DMS 273 (cell line): Measurements from ENCODE around the gene OR2A7.
"Not testable (repeated sequence)": the region's sequence is repeated elsewhere in the genome, so short reads cannot be mapped to it uniquely, and the experiment has no call there.

Source experiments
- DNase-seq: peaks from one replicate; lab custom pipeline; 2025; ENCODE audit not compliant: unreplicated experiment; lab: John Stamatoyannopoulos, UW

OR2A7 gene, protein sequence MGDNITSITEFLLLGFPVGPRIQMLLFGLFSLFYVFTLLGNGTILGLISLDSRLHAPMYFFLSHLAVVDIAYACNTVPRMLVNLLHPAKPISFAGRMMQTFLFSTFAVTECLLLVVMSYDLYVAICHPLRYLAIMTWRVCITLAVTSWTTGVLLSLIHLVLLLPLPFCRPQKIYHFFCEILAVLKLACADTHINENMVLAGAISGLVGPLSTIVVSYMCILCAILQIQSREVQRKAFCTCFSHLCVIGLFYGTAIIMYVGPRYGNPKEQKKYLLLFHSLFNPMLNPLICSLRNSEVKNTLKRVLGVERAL

DNA sequence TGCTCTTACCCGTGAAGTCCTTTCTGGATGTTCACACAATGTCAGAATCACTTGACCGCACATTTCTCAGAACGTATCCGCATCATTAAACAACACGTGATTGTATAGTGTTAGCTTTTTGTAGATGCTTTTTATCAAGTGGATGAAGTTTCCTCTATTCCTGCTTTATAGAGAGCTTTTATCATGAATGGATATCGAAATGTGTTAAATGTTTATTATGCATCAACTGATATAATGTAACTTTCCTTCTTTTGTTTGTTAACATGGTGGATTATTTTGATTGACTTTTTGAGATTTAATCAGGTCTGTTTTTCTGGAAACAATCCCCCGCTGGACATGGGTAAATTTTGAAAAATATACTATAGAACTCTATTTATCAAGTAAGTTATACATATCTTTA is at the start of gene OR2A7:
Gene OR2A7, minus strand, starts transcription at position 101 of the 400 bp plus-strand sequence. CDS start 5,164 bp downstream, outside the sequence.
- not testable (repeated sequence) for DNase-seq

DNA sequence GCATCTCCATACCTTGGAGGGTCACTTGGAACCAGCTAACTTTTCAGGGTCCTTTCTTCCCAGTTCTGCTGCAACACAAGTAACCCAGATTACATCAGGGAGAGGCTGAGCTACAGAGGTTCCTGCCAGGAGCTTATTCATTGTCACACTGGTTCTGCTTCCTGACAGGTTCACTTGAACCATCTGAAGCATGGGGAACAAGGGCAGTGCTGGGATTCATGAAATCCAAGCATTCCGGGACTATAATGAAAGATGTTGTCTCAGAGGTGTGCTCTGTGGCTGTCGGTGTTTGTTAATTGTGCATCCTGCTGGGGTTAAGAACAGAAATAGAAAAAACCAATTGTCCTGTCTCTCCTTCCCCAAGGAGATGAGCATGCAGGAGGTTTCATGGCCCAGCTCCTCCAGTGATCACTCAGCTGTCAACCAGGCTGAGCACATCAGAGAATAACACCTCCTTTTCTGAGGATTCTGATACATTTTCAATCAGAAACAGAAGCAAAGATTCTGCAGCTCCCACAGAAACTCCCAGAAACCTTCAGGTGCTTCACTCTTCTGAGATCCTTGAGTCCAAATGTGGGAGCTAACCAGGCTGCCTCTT is 47.4 kb upstream of the OR2A7 start, which contains the start of gene OR2A1:
Gene OR2A1, plus strand, starts transcription at position 548 of the 598 bp plus-strand sequence. CDS start 5,706 bp downstream, outside the sequence.
- DNase-seq, result not testable (repeated sequence)

DNA sequence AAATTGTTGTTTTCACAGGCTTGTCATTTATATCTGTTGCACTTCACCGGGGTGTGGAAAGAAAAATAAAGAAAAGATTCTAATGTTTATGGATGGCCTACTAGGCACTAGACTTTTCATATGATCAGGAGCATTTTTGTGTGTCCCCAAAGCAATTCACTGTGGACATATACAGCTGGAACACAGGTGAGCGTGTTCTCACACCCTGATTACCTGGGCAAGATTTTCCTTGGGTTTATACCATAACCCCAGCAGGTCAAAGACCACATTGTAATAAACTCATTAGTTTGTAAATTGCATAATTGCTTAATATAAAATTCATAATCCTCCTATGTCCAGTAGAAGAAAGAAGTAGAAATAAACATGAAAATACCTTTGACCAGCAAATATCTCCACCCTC is 46.6 kb upstream of the OR2A7 start:
- DNase-seq, result not testable (repeated sequence)

DNA sequence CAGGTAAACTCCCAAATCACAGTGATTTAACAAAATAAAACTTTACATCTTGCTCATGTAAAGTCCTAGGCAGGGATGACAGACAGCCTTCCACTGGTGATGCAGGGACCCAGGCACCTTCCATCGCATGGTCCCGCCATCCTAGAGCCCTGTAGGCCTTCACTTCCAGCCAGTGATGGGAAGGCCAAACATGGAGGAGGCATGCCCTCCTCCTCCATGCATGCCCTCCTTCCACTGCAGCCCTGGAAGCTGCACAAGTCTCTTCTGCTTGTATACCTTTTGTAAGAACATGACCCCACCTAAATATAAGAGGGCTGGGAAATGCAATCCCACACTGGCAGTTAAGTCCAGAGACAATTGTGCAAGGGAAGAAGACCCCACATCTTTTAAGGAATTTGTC is 45.1 kb upstream of the OR2A7 start:
- not testable (repeated sequence) for DNase-seq

DNA sequence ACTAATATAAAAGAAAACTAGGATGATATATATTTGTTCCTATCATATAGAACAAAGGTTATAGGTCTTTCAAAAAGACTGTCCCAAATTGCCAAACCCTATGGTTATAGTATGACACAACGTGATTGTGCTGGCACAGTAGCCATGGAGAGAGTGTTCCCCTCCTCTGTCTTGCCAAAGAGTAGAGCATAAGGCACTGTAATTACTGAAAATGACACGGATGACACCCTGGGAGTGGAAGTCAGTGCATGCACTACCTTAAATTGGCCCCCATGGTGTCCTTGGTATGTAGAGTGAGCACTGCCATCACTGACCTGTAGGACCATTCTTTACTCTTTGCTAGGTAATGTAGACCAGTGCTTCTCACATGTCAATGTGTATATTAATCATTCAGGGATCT is 40.6 kb upstream of the OR2A7 start:
- DNase-seq, result not testable (repeated sequence)

DNA sequence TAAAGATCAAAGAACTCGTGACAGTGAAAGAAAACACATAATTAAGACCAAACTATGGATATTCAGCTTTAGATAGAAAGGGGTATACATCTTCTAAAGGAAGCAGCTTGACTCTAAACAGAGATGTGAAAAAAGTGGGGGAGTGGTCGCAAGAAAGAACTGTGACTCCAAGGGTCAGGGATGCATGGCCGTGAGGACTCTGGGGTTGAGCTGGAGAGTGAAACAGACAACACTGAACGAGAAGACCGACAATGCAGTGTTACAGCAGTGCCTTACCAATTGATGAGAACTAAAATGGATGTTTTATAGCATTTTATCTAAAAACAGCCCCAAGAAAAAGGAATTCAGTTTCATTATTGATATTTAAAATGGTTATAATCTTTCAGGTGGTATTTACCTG is 39.0 kb upstream of the OR2A7 start:
- not testable (repeated sequence) for DNase-seq

DNA sequence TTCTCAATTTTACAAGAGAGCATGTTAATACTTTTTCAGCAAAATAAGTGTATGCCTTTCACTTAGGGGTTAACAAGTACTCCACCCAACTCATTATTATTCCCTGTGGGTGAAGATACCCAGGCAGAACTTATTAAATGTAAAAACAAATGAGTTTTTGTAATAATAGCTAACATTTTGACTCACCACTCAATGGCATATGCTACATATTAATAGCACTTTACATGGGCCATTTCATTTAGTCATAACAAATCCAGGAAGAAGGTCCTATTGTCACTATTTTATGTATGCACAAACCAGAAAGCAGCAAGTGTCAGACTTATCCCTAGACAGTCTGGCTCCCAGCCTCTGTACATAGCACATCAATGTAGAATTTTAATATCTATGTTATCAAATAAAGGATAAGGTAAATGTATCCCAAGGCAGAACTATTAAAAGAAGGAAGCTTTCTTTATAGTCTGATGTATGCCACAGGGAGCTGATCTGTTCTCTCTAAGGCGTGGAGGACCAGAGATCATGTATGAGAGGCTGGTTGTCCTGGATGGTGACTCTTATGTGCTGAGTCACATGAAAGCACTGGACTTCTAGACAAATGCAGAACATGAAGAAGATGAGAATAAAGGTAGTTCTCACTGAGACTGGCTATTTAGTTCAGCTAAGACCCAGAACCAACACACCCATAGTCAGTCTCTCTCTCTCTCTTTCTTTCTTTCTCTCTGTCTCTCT is 38.1 kb upstream of the OR2A7 start:
- DNase-seq, result not testable (repeated sequence)

DNA sequence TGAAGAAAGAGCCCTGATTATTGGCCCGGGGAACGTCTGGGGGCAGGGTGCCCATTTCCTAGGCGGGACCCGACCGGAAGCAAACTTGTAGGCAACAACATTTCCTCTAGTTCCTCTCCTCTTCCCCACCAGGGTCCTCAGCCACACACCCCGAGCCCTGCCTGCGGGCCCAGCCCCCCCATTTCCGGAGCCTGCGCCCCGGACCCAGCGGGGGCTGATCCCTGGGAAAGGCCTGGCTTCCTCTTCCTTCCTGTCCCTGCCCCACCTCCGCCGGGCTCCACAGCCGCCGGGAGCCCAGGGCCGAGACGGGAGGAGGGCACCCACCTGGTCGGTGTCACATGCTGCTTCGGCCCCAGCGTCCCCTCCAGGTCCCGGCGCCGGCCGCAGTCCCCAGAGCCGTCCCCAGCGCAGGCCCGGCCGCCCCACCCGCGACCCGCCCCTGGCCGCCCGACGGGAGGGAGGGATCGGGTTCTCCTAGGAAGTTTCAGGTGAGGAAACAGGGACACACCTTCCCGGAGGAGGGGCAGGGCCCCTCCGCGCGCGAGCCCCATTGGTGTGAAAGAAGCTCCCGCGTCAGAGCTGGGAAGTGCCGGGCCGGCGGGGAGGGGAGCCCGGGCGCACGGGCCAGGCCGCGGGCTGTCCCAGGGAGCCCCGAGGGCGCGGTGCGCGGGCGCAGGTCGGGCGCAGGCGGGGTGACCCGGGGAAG is 29.4 kb upstream of the OR2A7 start:
- not testable (repeated sequence) for DNase-seq

DNA sequence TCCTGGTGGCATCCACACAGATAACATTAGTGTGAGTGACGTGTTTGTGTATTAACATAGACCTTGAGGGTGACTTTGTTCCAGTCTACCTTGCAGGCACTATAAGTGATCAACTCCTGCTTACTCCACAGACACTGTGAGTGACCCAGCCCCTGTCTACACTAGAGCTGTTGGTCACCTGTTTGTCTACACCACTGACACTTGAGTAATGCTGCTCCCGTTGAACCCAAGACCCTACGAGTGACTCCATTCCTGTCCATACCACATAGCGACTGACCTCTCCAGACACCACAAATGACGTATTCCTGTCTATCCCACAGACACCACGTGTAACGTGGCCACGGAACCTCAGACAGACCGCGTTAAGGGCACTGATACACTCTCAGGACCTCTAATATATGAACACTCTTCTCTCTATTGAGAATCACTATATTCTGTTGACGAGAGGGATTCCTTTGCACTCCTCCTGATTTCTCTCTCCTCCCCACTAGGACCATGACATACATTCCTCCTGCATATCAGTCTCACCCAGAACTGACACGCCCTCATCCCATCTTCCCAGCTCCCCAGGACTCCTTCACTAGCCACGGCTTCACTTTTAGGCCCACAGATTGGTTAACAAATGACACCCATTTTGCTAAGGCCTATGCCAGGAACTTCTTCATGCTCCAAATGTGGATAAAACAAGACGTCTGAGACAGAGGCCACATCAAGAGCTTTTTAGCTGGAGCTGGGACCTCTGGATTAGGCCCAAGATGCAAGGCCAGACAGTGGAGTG is 28.0 kb upstream of the OR2A7 start:
- DNase-seq, result not testable (repeated sequence)

DNA sequence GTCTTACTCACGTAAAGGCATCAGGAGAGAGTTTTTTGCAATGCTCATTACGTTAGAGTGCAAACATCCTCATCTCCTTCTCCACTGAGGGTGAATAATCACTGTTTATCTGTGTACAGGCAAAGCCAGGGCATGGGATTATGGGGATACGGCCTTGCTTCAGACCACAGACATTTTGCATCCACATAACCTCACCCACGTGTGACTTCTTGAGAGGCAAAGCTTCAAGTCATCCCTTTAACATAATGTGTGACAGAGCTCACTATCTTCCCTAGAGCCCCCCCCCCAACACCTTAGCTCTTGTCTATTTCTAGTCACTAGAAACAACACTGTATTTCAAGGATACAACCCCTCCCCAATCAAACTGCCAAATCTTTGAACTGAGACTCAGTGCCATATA is 27.0 kb upstream of the OR2A7 start:
- not testable (repeated sequence) for DNase-seq

DNA sequence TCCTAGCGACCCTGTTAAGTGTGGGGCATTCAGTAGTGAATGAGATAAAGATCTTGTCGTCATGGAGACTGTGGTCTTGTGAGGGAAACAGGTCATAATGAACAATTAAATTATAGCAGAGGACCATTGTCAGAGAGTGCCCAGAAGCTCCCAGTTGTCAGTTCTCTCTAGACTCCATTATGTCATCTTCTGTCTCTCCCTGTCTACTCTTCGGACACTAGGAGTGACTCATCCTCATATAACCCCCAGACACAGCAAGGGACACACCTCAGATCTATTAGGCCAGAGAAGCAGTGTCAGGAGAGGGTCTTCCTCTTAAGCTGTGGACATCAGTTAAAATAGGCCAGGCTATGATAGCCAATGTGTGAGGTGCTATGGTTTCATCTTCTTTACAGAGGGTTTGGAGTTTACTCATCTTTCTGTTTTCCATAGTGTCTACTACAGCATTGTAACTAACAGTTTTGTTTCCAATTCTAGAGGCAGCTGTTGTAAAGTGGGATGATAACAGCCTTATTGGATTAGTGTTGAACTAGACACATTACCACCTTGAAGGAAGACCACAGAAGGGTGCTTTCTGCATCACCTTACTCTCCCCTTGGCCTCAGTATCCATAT is 22.7 kb upstream of the OR2A7 start:
- DNase-seq, result not testable (repeated sequence)

DNA sequence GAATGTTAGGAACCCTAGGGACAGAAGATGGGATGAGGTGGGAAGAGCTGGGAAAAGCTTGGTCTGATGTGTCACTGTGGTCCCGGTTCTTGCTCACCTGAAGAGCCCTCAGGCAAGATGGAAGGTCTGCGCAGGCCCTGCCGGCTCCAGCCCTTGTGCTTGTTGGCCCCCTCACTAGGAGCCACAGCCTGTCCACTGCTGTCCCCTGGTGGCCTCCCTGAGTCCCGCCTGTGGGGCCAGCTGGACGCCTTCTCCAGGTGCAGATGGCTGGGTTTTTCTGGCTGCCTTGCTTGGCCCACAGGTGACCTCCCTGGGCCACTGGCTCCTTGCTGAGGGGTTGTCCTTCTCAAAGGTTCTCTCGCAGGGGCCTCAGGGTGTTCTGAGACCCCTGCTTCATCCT is 19.1 kb upstream of the OR2A7 start:
- not testable (repeated sequence) for DNase-seq

DNA sequence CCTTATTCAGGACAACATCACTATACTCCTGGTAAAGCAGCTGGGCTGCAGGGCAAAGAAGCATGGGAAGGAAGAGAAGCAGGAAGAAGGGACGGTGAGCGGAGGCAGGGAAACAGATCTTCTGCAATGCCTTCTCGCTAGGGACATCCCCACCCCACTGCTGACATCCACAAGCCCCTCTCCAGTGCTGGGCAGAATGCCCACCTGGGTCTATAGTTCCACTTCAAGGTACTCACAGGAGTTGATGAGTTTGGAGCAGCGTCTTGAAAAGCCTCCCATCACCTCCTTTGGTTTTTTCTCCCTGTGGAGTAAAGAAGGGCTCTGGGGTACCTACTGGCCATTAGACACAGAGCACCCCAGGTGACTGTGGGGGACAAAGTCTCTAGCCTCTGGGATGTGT is 17.9 kb upstream of the OR2A7 start:
- DNase-seq, result not testable (repeated sequence)

DNA sequence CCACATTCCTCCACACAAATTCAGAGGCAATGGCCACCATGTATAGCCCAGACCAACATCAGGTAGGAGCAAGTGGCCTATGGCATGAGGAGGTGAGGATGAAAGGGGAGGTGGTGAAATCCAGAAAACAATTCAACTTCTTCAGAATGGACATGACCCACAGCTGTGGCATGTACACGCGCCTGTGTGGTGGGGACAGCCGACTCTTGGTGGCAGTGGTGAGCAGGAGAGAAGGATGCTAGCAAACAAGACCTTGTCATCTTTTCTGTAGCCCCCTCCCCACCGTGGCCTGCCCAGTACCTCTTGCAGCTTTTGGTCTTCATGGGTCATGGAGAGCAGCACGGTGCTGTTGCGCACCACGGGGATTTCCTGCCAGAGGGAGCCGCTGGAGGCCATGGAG is 17.4 kb upstream of the OR2A7 start:
- DNase-seq, result not testable (repeated sequence)

DNA sequence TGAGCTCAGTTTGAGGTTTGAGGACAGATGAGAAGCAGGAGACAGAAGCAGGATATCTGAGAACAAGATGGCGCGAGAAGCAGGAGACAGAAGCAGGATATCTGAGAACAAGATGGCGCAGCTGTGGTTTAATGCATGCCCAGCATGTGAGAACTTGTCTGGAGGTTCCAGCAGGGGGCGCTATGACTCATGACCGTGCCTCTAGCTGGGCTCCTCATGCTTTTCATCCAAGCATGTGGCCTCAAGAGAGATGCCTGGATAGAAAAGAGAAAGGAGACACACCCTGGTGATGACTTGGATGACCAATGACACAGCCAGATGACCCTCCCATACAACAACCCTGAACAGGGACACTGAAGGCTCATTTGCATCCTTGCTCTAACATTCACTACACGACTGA is 15.4 kb upstream of the OR2A7 start:
- DNase-seq, result not testable (repeated sequence)

DNA sequence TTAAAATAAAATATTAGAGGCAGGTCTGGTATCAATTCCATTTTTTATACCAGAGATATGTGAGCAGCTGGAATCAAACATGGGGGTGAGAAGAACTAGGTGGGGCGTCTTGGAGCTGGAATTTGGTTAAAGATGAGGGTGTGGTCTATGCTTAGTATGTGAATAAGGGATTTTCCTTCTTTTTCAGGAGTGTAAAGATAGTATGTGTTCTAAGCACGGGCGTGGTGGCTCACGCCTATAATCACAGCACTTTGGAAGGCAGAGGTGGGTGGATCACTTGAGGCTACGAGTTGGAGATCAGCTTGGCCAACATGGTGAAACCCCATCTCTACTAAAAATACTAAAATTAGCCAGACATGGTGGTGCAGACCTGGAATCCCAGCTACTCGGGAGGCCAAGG is 10.7 kb upstream of the OR2A7 start:
- DNase-seq, result not testable (repeated sequence)

DNA sequence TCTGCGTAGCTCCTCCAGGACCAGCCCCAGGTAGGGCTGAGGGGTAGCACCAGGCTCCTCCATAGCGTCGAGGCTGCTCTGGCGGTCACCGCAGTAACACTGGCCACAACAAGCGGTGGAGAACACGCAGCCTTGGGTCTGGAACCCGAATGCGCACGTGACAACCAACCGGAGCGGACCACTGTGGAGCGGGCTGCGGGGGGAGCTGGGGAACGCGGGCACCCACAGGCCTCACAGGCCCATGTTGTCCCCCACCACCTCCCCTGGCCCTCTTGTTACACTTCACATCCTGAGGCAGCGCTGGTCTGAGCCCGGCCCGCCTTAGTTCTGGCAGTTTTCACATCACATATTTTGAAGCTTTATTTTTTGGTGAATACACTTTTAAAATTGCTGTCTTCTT is 4.6 kb upstream of the OR2A7 start, which contains the start of gene CTAGE8:
Gene CTAGE8, minus strand, starts transcription at position 101 of the 400 bp plus-strand sequence. Its CDS starts 38 bp downstream, at position 63.
- not testable (repeated sequence) for DNase-seq

DNA sequence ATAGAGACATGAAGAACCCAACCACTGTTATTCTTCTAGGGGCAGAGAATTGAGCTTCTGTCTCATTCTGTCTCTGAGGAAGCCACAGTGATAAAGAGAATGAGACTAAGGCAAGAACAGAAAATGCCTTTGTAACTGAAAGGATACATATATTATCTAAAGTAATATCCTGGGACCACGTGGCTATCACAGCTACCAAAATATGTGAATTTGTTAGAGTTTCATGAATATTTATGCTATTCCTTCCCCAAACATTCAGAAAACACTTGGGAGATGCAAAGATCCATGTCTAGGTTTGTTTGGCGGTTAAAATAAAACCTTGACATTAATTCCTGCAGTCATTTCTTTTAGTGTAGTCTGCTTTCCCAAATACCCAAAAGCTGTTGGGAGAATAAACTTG is 2.5 kb downstream of the OR2A7 start:
- DNase-seq, result not testable (repeated sequence)

DNA sequence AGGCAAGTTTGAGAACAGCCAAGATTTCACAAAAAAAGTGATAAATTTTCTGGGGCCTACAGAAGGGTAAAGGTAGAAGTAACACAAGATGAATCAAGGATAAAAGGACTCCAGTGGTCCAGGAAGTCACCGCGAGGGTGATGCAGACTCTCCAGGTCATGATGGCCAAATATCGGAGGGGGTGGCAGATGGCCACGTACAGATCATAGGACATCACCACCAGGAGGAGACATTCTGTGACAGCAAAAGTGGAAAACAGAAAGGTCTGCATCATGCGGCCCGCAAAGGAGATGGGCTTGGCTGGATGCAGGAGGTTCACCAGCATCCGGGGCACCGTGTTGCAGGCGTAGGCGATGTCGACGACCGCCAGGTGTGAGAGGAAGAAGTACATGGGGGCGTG is 5.5 kb downstream of the OR2A7 start:
- not testable (repeated sequence) for DNase-seq

DNA sequence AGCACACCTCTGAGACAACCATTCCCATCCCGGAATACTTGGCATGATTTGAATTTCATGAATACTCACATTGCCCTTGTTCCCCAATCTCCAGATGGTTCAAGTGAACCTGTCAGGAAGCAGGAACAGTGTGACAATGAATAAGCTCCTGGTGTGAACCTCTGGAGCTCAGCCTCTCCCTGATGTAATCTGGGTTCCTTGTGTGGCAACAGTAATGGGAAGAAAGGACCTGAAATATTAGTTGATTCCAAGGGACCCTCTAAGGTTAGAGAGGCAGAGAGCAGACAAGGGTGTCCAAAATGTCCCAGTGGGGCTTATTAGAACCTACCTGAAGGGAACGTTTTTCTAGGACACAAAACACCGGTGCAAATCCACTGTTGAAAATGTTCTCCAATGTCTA is 8.5 kb downstream of the OR2A7 start:
- DNase-seq, result no peak
